Measurements from ENCODE around the gene DARS1. TPM values are rescaled to one million over a fixed set of nuclear protein-coding genes. Genes with fewer than 3 reads are reported as not detected.

The DARS1 gene
- total RNA-seq, 1 experiment from 2014 or later = 56.7 TPM

DNA sequence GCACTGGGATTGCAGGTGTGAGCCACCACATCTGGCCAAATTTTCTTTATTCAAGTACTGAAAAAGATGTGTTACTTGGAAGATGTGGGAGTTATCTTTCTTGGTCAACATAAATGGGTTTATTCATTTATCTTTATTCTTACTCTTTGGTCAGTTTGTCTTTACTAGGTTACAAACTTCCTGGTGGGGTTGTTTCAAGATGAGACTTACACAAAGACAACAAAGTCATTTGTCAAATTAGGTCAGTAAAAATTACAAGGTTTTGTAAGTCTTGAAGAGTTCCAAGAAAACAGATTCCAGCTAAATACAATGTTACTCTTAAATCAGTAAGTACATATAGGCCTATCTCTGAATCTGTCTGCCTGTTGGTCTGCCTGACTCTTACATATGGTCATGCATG is 48.9 kb downstream of the DARS1 start:
- no peak overlapping the region for H3K4me2 ChIP-seq (ENCODE audit: low read length)
- H3K4me3 ChIP-seq (ENCODE audit: low read length) = no peak overlapping the region
- H3F3A ChIP-seq (ENCODE audit: low read length, unreplicated experiment) = no peaks in the 10 kb centered on the region
- POLR2A ChIA-PET (ENCODE audit: unreplicated experiment) = interaction anchor here (0.6 kb wide), 1 partner anchor 936 kb away, joined by 3 read pairs; no protein-coding TSS in a partner anchor
- intact Hi-C loops (cut with micrococcal nuclease) = no loop called here
- no TSS peak for BruUV-seq (replicated peaks)
- H3K9me3 ChIP-seq (ENCODE audit: low read length) = no peaks in the 10 kb centered on the region
- H3K27me3 ChIP-seq (ENCODE audit: low read length) = no peaks in the 10 kb centered on the region
- no peak overlapping the region for H2AFZ ChIP-seq (ENCODE audit: low read length)
- DNase-seq (no peak), ATAC-seq (no peak)
- H3K27ac ChIP-seq (ENCODE audit: low read length) = no peak overlapping the region
- H3K79me2 ChIP-seq (ENCODE audit: low read length) = no peaks in the 10 kb centered on the region
- TF ChIP-seq EZH2 (IDR thresholded peaks at IDR 0.05; ENCODE audit: low read length, unreplicated experiment) (no peak), EZH2phosphoT487 (IDR thresholded peaks at IDR 0.05; ENCODE audit: borderline replicate concordance, low read length) (no peak)
- TF ChIP-seq, protein P1, sequence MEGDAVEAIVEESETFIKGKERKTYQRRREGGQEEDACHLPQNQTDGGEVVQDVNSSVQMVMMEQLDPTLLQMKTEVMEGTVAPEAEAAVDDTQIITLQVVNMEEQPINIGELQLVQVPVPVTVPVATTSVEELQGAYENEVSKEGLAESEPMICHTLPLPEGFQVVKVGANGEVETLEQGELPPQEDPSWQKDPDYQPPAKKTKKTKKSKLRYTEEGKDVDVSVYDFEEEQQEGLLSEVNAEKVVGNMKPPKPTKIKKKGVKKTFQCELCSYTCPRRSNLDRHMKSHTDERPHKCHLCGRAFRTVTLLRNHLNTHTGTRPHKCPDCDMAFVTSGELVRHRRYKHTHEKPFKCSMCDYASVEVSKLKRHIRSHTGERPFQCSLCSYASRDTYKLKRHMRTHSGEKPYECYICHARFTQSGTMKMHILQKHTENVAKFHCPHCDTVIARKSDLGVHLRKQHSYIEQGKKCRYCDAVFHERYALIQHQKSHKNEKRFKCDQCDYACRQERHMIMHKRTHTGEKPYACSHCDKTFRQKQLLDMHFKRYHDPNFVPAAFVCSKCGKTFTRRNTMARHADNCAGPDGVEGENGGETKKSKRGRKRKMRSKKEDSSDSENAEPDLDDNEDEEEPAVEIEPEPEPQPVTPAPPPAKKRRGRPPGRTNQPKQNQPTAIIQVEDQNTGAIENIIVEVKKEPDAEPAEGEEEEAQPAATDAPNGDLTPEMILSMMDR (conservative IDR thresholded peaks at IDR 0.05; ENCODE audit: low read depth, low read length) = no peak
- 0 out of 2 replicates have a peak, but pooled peaks cover 3% of the 10 kb centered on the region for H4K20me1 ChIP-seq (ENCODE audit: low read length)
- peaks cover 12% of the 10 kb centered on the region for H3K36me3 ChIP-seq (ENCODE audit: low read depth, low read length)
- CTCF ChIA-PET = no interaction called here
- no peaks in the 10 kb centered on the region for H3K9me2 ChIP-seq (replicated peaks; ENCODE audit: low read length)
- no peak overlapping the region for H3K9ac ChIP-seq (ENCODE audit: low read length)
- H3K4me1 ChIP-seq (ENCODE audit: insufficient read depth, low read length) = no peaks in the 10 kb centered on the region

DNA sequence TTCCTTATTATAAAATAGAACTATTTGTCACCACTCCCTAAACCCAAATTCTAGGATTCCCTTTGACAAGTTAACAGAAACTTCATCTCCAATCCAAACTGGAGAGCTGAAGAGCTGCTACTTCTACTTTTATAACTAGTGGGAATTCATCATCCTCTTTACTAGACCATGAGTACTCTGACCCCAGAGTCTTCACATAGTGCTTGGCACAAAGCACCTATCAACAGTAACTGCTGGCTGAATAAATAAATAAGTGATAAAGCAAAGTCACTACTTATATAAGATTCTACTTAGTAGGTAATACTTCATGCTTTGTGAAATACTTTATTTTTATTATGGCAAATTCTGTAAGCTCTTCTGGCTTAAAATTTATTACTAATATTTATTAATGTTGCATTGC is 49.5 kb downstream of the DARS1 start:
- DNase-seq = no peak
- intact Hi-C loops (cut with micrococcal nuclease) = no loop called here
- Histone ChIP-seq H3K4me2 (ENCODE audit: low read length) (no peak overlapping the region), H2AFZ (ENCODE audit: low read length) (no peak overlapping the region), H3F3A (ENCODE audit: low read length, unreplicated experiment) (no peaks in the 10 kb centered on the region), H3K36me3 (ENCODE audit: low read depth, low read length) (peaks cover 15% of the 10 kb centered on the region), H3K4me1 (ENCODE audit: insufficient read depth, low read length) (no peaks in the 10 kb centered on the region), H3K9me2 (replicated peaks; ENCODE audit: low read length) (no peaks in the 10 kb centered on the region), H3K9me3 (ENCODE audit: low read length) (no peaks in the 10 kb centered on the region), H3K9ac (ENCODE audit: low read length) (no peak overlapping the region), H4K20me1 (ENCODE audit: low read length) (0 out of 2 replicates have a peak, but pooled peaks cover 3% of the 10 kb centered on the region), H3K79me2 (ENCODE audit: low read length) (no peaks in the 10 kb centered on the region), H3K27ac (ENCODE audit: low read length) (no peak overlapping the region), H3K27me3 (ENCODE audit: low read length) (no peaks in the 10 kb centered on the region), H3K4me3 (ENCODE audit: low read length) (no peak overlapping the region)
- POLR2A ChIA-PET (ENCODE audit: unreplicated experiment) = no interaction called here
- TF ChIP-seq, protein P1 (conservative IDR thresholded peaks at IDR 0.05; ENCODE audit: low read depth, low read length) = no peak
- TF ChIP-seq EZH2 (IDR thresholded peaks at IDR 0.05; ENCODE audit: low read length, unreplicated experiment) (no peak), EZH2phosphoT487 (IDR thresholded peaks at IDR 0.05; ENCODE audit: borderline replicate concordance, low read length) (no peak)
- CTCF ChIA-PET = no interaction called here
- ATAC-seq = no peak
- no TSS peak for BruUV-seq (replicated peaks)

DNA sequence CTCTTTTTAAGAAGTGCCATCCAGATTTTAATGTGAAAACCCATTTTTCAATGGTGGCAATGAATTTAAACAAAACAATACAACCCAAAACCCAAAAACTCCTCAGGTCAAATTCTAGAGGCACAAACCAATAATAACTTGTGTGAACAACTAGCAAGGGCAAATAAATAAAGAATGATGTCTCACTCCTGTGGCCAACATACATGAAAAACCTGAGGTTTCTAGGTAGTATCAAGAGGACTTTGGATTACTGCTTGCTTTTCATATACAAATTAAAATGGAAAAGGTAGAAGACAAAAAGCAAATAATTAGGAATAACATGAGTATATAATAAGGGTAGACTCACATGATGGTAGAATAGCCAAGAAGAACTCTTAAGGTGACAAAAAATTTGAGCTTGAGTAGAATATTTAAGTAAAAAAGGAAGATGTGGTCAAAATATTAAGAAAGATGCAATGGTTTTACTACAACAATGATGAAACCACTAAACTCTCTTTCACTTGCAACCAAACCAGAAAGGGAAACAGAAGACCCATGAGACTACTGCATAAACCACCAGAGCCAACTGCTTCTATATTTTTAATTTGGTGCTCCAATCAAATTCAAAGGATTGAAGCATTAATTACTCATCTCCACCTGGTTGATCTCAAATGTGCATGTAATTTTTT is 53.5 kb downstream of the DARS1 start:
- Histone ChIP-seq H3K4me3 (ENCODE audit: low read length) (no peak overlapping the region), H3K9me2 (replicated peaks; ENCODE audit: low read length) (no peaks in the 10 kb centered on the region), H3K79me2 (ENCODE audit: low read length) (no peaks in the 10 kb centered on the region), H3K9me3 (ENCODE audit: low read length) (no peaks in the 10 kb centered on the region), H4K20me1 (ENCODE audit: low read length) (0 out of 2 replicates have a peak, but pooled peaks cover 3% of the 10 kb centered on the region), H3F3A (ENCODE audit: low read length, unreplicated experiment) (no peaks in the 10 kb centered on the region), H3K9ac (ENCODE audit: low read length) (no peak overlapping the region), H3K4me1 (ENCODE audit: insufficient read depth, low read length) (no peaks in the 10 kb centered on the region), H3K36me3 (ENCODE audit: low read depth, low read length) (peaks cover 23% of the 10 kb centered on the region), H2AFZ (ENCODE audit: low read length) (no peak overlapping the region), H3K27me3 (ENCODE audit: low read length) (no peaks in the 10 kb centered on the region), H3K4me2 (ENCODE audit: low read length) (no peak overlapping the region), H3K27ac (ENCODE audit: low read length) (no peak overlapping the region)
- BruUV-seq (replicated peaks) = no TSS peak
- ATAC-seq (no peak), DNase-seq (no peak)
- TF ChIP-seq EZH2 (IDR thresholded peaks at IDR 0.05; ENCODE audit: low read length, unreplicated experiment) (no peak), EZH2phosphoT487 (IDR thresholded peaks at IDR 0.05; ENCODE audit: borderline replicate concordance, low read length) (no peak)
- TF ChIP-seq, protein P1 (conservative IDR thresholded peaks at IDR 0.05; ENCODE audit: low read depth, low read length) = no peak
- intact Hi-C loops (cut with micrococcal nuclease) = no loop called here
- POLR2A ChIA-PET (ENCODE audit: unreplicated experiment) = no interaction called here
- CTCF ChIA-PET = interaction anchor here (0.6 kb wide), 1 partner anchor 269 kb away, joined by 4 read pairs; no protein-coding TSS in a partner anchor

Data from PC-3 (cell line).